HCT116 (cell line): ENCODE results near the gene SMG9. TPM values are rescaled to one million over a fixed set of nuclear protein-coding genes. Genes with fewer than 3 reads are reported as not detected.

Experiments
- ATAC-seq: fragments of 200-7000 bp; cut with Tn5 transposase; 2 replicates; pipeline ENCODE4 v1.9.1; 2020; ENCODE audit warnings: mild to moderate bottlenecking, moderate library complexity
- BruUV-seq: library from RNA; stranded (reverse); fragments of 400-500 nt; replicated peaks from 2 replicates; lab custom pipeline; 2021; lab: Mats Ljungman, UMichigan
- CTCF ChIA-PET: fragments of 300-600 bp; sonication (Branson Sonifier 250); formaldehyde crosslinking; loops from one replicate; lab custom pipeline; 2021; ENCODE audit warnings: antibody characterized with exemption; lab: Charles Lee
- POLR2A ChIA-PET: fragments of 300-600, 350-600 bp; sonication (Branson Sonifier 250); formaldehyde crosslinking; loops from one replicate; lab custom pipeline; 2021; ENCODE audit warnings: antibody characterized with exemption; lab: Charles Lee
- RAD21 ChIA-PET, 2 experiments: fragments of 300-600 bp; sonication (Branson Sonifier 250); formaldehyde crosslinking; loops; one replicate each; lab custom pipeline; 2023; ENCODE audit warnings: low total read pairs in 2 of 2; ENCODE audit not compliant: uncharacterized antibody in 2 of 2, unreplicated experiment in 2 of 2, low non-redundant PET in 1 of 2; lab: Charles Lee
- DNase-seq: peaks from one replicate; pipeline ENCODE4 v3.0.0-alpha.2; 2010; ENCODE audit warnings: low read depth, low spot score
- H2AFZ ChIP-seq: fragments of 200-600 bp; shearing (Covaris generic), sonication (generic); 2 replicates; pipeline ENCODE4 v1.6.1; 2017; ENCODE audit warnings: low read depth, mixed run types, mixed read lengths, antibody characterized with exemption, low read length; ENCODE audit not compliant: poor library complexity, severe bottlenecking
- H3K27ac ChIP-seq: 2 replicates; pipeline ENCODE4 v1.5.1; 2012; ENCODE audit warnings: low read depth, low read length
- H3K27me3 ChIP-seq: fragments of 200-600 bp; sonication (generic); 2 replicates; pipeline ENCODE4 v1.6.1; 2016; ENCODE audit warnings: mixed run types, low read length, mixed read lengths; ENCODE audit not compliant: insufficient read depth
- H3K36me3 ChIP-seq, 2 experiments: fragments of 200-500 bp in 1 of 2; fragments of 200-600 bp in 1 of 2; sonication (Bioruptor generic) in 1 of 2; sonication (generic) in 1 of 2; 2 replicates each; pipeline versions ENCODE4 v1.5.1 to v1.6.1; 2014 to 2016; ENCODE audit warnings: low read length in 2 of 2, inconsistent platforms in 1 of 2, mixed read lengths in 1 of 2, mixed run types in 1 of 2; ENCODE audit not compliant: insufficient read depth in 2 of 2, control insufficient read depth in 1 of 2
- H3K4me1 ChIP-seq, 2 experiments: fragments of 200-600 bp in 1 of 2; sonication (generic) in 1 of 2; 2 replicates each; pipeline versions ENCODE4 v1.5.1 to v1.6.1; 2012 to 2017; ENCODE audit warnings: low read length in 2 of 2, inconsistent platforms in 1 of 2, mild to moderate bottlenecking in 1 of 2, mixed read lengths in 1 of 2, mixed run types in 1 of 2, moderate library complexity in 1 of 2; ENCODE audit not compliant: insufficient read depth in 2 of 2, control insufficient read depth in 1 of 2
- H3K4me2 ChIP-seq: fragments of 200-600 bp; sonication (generic); 2 replicates; pipeline ENCODE4 v1.6.1; 2017; ENCODE audit warnings: mixed run types, low read length, mixed read lengths
- H3K4me3 ChIP-seq, 2 experiments: fragments of 200-600 bp in 1 of 2; sonication (generic) in 1 of 2; replicated peaks in 1 of 2; 2 replicates each; pipeline ENCODE4 v1.5.1; 2011 to 2016; ENCODE audit warnings: low read length in 2 of 2, control low read depth in 1 of 2, low read depth in 1 of 2, mild to moderate bottlenecking in 1 of 2, mixed read lengths in 1 of 2, mixed run types in 1 of 2
- H3K79me2 ChIP-seq: fragments of 200-600 bp; sonication (generic); 2 replicates; pipeline ENCODE4 v1.6.1; 2017; ENCODE audit warnings: mild to moderate bottlenecking, mixed run types, low read length, moderate library complexity, mixed read lengths; ENCODE audit not compliant: insufficient read depth
- H3K9ac ChIP-seq: fragments of 200-600 bp; sonication (generic); 2 replicates; pipeline ENCODE4 v1.6.1; 2016; ENCODE audit warnings: low read length, mixed read lengths
- H3K9me2 ChIP-seq: fragments of 200-600 bp; sonication (generic), shearing (Covaris generic); 2 replicates; pipeline ENCODE4 v1.6.1; 2017; ENCODE audit warnings: mixed run types, mild to moderate bottlenecking, moderate library complexity; ENCODE audit not compliant: insufficient read depth
- H3K9me3 ChIP-seq, 2 experiments: fragments of 200-500 bp in 1 of 2; fragments of 200-600 bp in 1 of 2; sonication (Bioruptor generic) in 1 of 2; sonication (generic) in 1 of 2; 2 replicates each; pipeline ENCODE4 v1.6.1; 2014 to 2017; ENCODE audit warnings: low read length in 2 of 2, mixed read lengths in 2 of 2, inconsistent platforms in 1 of 2, low read depth in 1 of 2, mild to moderate bottlenecking in 1 of 2, mixed run types in 1 of 2, moderate library complexity in 1 of 2; ENCODE audit not compliant: control insufficient read depth in 1 of 2, insufficient read depth in 1 of 2
- H4K20me1 ChIP-seq: fragments of 200-600 bp; sonication (generic), shearing (Covaris generic); 2 replicates; pipeline ENCODE4 v1.6.1; 2017; ENCODE audit warnings: mixed run types, mild to moderate bottlenecking, moderate library complexity; ENCODE audit not compliant: insufficient read depth
- CBX3 ChIP-seq: IDR thresholded peaks from 2 replicates; pipeline ENCODE4 v1.6.1; 2012; ENCODE audit warnings: low read depth
- CEBPB ChIP-seq: IDR thresholded peaks from 2 replicates; pipeline ENCODE4 v1.6.1; 2012; ENCODE audit warnings: low read depth
- EGR1 ChIP-seq: IDR thresholded peaks from 2 replicates; pipeline ENCODE4 v1.6.1; 2012; ENCODE audit warnings: low read depth
- ELF1 ChIP-seq: IDR thresholded peaks from 2 replicates; pipeline ENCODE4 v1.6.1; 2012; ENCODE audit warnings: low read depth, borderline replicate concordance
- JUND ChIP-seq: IDR thresholded peaks from 2 replicates; pipeline ENCODE4 v1.6.1; 2012
- MAX ChIP-seq: IDR thresholded peaks from 2 replicates; pipeline ENCODE4 v1.6.1; 2012
- POLR2AphosphoS5 ChIP-seq: IDR thresholded peaks from 2 replicates; pipeline ENCODE4 v1.6.1; 2011; ENCODE audit warnings: mild to moderate bottlenecking, low read depth, low read length, moderate library complexity
- SRF ChIP-seq: IDR thresholded peaks from 2 replicates; pipeline ENCODE4 v1.6.1; 2012; ENCODE audit warnings: low read depth
- ZFX ChIP-seq: fragments of 450-650 bp; IDR thresholded peaks from 2 replicates; pipeline ENCODE4 v1.6.1; 2017
- intact Hi-C: fragments of 100-400 bp; cut with micrococcal nuclease; formaldehyde crosslinking; loops from 2 replicates; pipeline ENCODE4 v1.10.0; 2022
- total RNA-seq: library from RNA; stranded (reverse); gene quantifications from one replicate; pipeline ENCODE4 v1.2.1, GENCODE V29; 2021; ENCODE audit not compliant: unreplicated experiment

The SMG9 gene
- total RNA-seq, 1 experiment from 2014 or later = 80.2 TPM

- TF ChIP-seq CBX3 = peak; percentile 69; the same call in 1 of the 2 replicates
- peak; percentile 45; the same call in 1 of the 2 replicates for TF ChIP-seq MAX
Measured at GRCh38 chr19:43784241-43784980, 29.6 kb upstream of the SMG9 start (continued).

- no peak for DNase-seq
Measured at GRCh38 chr19:43783636-43784035, 28.9 kb upstream of the SMG9 start.

GRCh38 chr19:43782689-43783231 lies 28.0 kb upstream of the SMG9 start:
- Histone ChIP-seq H3K4me1 (peaks cover 65 to 82% of the 10 kb centered on the region in 2 experiments), H3K79me2 (peaks cover 48% of the 10 kb centered on the region), H3K27ac (peak overlapping the region; percentile 94), H3K4me2 (peak overlapping the region; percentile 88), H2AFZ (no peak overlapping the region), H3K9me3 (no peaks in the 10 kb centered on the region)
- no peak for DNase-seq
- TF ChIP-seq ELF1 (no peak), JUND (no peak), POLR2AphosphoS5 (peak; percentile 11; the same call in 1 of the 2 replicates)
- TF ChIP-seq, all 23 proteins: peak for 1
- H3K9ac ChIP-seq = peak overlapping the region; percentile 88
- no peaks in the 10 kb centered on the region for H3K27me3 ChIP-seq
- peak overlapping the region in 1 of 2 experiments; percentile 9; a peak in 1 of 4 replicates for H3K4me3 ChIP-seq
- ATAC-seq = peak; percentile 7; the same call in 1 of the 2 replicates
- no TSS peak for BruUV-seq
- CTCF ChIA-PET = no interaction called here
- POLR2A ChIA-PET = no interaction called here
- H3K9me2 ChIP-seq = no peaks in the 10 kb centered on the region
- RAD21 ChIA-PET = no interaction called here
- no peaks in the 10 kb centered on the region for H4K20me1 ChIP-seq
- intact Hi-C loops = loop anchor here (10.0 kb wide), 1 partner anchor 108 kb away; the partner anchor contains the start of gene PLAUR
- H3K36me3 ChIP-seq = no peaks in the 10 kb centered on the region

More at GRCh38 chr19:43783636-43784035, 28.9 kb upstream of the SMG9 start:
- ChIA-PET POLR2A (no interaction called here), CTCF (no interaction called here), RAD21 (interaction anchor here in 1 of 2 experiments (1.8 kb wide), 1 partner anchor 24 kb away, joined by 5 read pairs; no protein-coding TSS in a partner anchor)
- no TSS peak for BruUV-seq
- H4K20me1 ChIP-seq = no peaks in the 10 kb centered on the region
- H3K4me3 ChIP-seq = peak overlapping the region; percentile 18 to 47
- intact Hi-C loops = loop anchor here (2.0 to 10.0 kb wide), 2 partner anchors 25 to 109 kb away; partner anchors contain the start of gene PLAUR
- H3K4me1 ChIP-seq = peaks cover 58 to 73% of the 10 kb centered on the region in 2 experiments
- TF ChIP-seq CEBPB (no peak), EGR1 (no peak), SRF (no peak), ZFX (no peak)
- H3K36me3 ChIP-seq = no peaks in the 10 kb centered on the region
- no peak overlapping the region for H2AFZ ChIP-seq
- ATAC-seq = no peak
- peak overlapping the region; percentile 94 for H3K27ac ChIP-seq
- H3K4me2 ChIP-seq = peak overlapping the region; percentile 88
- peaks cover 40% of the 10 kb centered on the region for H3K79me2 ChIP-seq
- peak overlapping the region; percentile 88 for H3K9ac ChIP-seq
- H3K27me3 ChIP-seq = no peaks in the 10 kb centered on the region
- no peaks in the 10 kb centered on the region for H3K9me3 ChIP-seq
- no peaks in the 10 kb centered on the region for H3K9me2 ChIP-seq
